ENCODE measurements around the gene SLC35G3. TPM values are rescaled to one million over a fixed set of nuclear protein-coding genes. Genes with fewer than 3 reads are reported as not detected.

The SLC35G3 gene
- total RNA-seq, 2 experiments from 2014 or later = not detected

DNA sequence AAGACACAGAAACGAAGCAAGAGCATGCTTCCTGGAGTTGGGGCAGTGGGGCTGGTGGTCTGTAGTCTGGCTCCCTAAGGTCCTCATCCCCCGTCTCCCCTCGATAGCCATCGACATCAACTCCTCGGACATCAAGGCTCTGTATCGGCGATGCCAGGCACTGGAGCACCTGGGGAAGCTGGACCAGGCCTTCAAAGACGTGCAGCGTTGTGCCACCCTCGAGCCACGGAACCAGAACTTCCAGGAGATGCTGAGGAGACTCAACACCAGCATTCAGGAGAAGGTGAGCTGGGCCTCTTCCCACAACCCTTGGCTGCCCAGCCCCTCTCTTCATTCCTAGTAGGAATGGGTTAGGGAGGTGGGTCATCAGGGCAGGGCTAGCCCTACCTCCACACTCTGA is 44.3 kb downstream of the SLC35G3 start:
- ChIA-PET POLR2A (interaction anchor here (0.8 kb wide), 1 partner anchor 8 kb away, joined by 3 read pairs; the partner anchor contains the start of gene NLE1), CTCF (no interaction called here)
- intact Hi-C loops (cut with DNase I, micrococcal nuclease) = no loop called here
- Mint-ChIP-seq H3K4me3 (no peak overlapping the region), H3K27ac (no peak overlapping the region), H3K27me3 (no peaks in the 10 kb centered on the region), H3K36me3 (ENCODE audit: low read depth) (no peaks in the 10 kb centered on the region), H3K4me1 (ENCODE audit: low read depth) (no peaks in the 10 kb centered on the region), H3K9me3 (no peaks in the 10 kb centered on the region)
- no peak overlapping the region for H3K27ac ChIP-seq (ENCODE audit: low read depth in 1 of 2, low read length in 2 of 2)
- H3K9me3 ChIP-seq (ENCODE audit: control insufficient read depth in 1 of 2, insufficient read depth in 1 of 2, low read length in 2 of 2) = no peaks in the 10 kb centered on the region
- H3K4me1 ChIP-seq (ENCODE audit: insufficient read depth, low read length) = no peaks in the 10 kb centered on the region
- no peaks in the 10 kb centered on the region for H3K27me3 ChIP-seq (ENCODE audit: control insufficient read depth in 1 of 2, insufficient read depth in 2 of 2, low read length in 2 of 2)
- H3K36me3 ChIP-seq (ENCODE audit: insufficient read depth, low read length) = no peaks in the 10 kb centered on the region
- no peak overlapping the region for H3K4me3 ChIP-seq (ENCODE audit: low read length)
- no peak for ATAC-seq (ENCODE audit: poor library complexity)
- TF ChIP-seq, protein P1, sequence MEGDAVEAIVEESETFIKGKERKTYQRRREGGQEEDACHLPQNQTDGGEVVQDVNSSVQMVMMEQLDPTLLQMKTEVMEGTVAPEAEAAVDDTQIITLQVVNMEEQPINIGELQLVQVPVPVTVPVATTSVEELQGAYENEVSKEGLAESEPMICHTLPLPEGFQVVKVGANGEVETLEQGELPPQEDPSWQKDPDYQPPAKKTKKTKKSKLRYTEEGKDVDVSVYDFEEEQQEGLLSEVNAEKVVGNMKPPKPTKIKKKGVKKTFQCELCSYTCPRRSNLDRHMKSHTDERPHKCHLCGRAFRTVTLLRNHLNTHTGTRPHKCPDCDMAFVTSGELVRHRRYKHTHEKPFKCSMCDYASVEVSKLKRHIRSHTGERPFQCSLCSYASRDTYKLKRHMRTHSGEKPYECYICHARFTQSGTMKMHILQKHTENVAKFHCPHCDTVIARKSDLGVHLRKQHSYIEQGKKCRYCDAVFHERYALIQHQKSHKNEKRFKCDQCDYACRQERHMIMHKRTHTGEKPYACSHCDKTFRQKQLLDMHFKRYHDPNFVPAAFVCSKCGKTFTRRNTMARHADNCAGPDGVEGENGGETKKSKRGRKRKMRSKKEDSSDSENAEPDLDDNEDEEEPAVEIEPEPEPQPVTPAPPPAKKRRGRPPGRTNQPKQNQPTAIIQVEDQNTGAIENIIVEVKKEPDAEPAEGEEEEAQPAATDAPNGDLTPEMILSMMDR (IDR thresholded peaks at IDR 0.05) = no peak
- DNase-seq = no peak

DNA sequence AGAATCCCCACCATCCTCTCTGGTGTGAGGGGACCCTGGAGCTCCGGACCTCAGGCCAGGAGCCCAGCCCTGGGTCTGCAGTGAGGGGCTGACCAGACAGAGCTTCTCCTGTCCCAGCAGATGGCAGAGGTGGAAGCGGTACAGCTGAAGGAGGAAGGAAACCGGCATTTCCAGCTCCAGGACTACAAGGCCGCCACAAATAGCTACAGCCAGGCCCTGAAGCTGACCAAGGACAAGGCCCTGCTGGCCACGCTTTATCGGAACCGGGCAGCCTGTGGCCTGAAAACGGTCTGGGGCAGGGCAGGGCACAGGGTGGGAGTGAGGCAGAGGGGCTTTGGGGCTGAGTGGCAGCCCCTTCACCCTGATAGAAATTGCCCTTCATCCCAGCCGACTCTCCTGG is 46.0 kb downstream of the SLC35G3 start:
- no peaks in the 10 kb centered on the region for H3K36me3 ChIP-seq (ENCODE audit: insufficient read depth, low read length)
- Mint-ChIP-seq H3K4me3 (no peak overlapping the region), H3K27me3 (no peaks in the 10 kb centered on the region), H3K9me3 (no peaks in the 10 kb centered on the region), H3K27ac (no peak overlapping the region), H3K36me3 (ENCODE audit: low read depth) (no peaks in the 10 kb centered on the region), H3K4me1 (ENCODE audit: low read depth) (peaks cover 7% of the 10 kb centered on the region)
- no peaks in the 10 kb centered on the region for H3K9me3 ChIP-seq (ENCODE audit: control insufficient read depth in 1 of 2, insufficient read depth in 1 of 2, low read length in 2 of 2)
- CTCF ChIA-PET = no interaction called here
- DNase-seq = no peak
- TF ChIP-seq, protein P1 (IDR thresholded peaks at IDR 0.05) = no peak
- no peaks in the 10 kb centered on the region for H3K4me1 ChIP-seq (ENCODE audit: insufficient read depth, low read length)
- H3K27me3 ChIP-seq (ENCODE audit: control insufficient read depth in 1 of 2, insufficient read depth in 2 of 2, low read length in 2 of 2) = no peaks in the 10 kb centered on the region
- POLR2A ChIA-PET = no interaction called here
- no peak overlapping the region for H3K27ac ChIP-seq (ENCODE audit: low read depth in 1 of 2, low read length in 2 of 2)
- intact Hi-C loops (cut with DNase I, micrococcal nuclease) = no loop called here
- ATAC-seq (ENCODE audit: poor library complexity) = no peak
- no peak overlapping the region for H3K4me3 ChIP-seq (ENCODE audit: low read length)

DNA sequence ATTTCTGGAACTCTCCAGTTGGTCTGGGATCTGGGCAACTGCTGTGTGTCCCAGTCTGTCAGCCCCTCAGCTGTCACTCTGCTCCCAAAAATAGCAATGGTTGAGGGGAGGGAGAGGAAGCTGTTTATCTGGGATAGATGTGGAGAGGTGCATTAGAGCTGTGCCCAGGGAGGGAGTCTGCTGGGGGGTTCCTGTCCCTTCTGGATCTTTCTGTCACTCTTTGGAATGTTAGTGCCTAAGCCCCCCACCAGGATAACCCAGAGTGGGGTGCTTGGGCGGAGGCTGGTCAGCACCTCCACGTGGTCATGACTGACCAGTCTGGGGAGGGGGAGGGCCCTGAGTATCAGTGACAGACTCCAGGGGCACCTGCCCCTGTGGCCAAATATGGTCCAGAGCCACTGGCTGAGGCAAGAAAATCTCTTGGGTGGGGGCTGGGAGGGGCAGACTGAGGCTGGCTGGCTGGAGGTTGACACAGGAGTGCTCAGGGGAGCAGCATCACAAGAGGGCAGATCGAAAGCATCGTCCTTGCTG is 46.8 kb downstream of the SLC35G3 start, which contains the start of gene UNC45B:
Gene UNC45B (plus strand): TSS at position 443 of the 531 bp plus-strand sequence. CDS start 447 bp downstream, outside the sequence.
- ATAC-seq (ENCODE audit: poor library complexity) = no peak
- Mint-ChIP-seq H3K9me3 (no peaks in the 10 kb centered on the region), H3K4me3 (no peak within 1 kb of the TSS), H3K36me3 (ENCODE audit: low read depth) (no peaks in the 10 kb centered on the region), H3K27ac (no peak within 1 kb of the TSS), H3K4me1 (ENCODE audit: low read depth) (peaks cover 8% of the 10 kb centered on the region), H3K27me3 (no peaks in the 10 kb centered on the region)
- H3K27me3 ChIP-seq (ENCODE audit: control insufficient read depth in 1 of 2, insufficient read depth in 2 of 2, low read length in 2 of 2) = no peaks in the 10 kb centered on the region
- H3K27ac ChIP-seq (ENCODE audit: low read depth in 1 of 2, low read length in 2 of 2) = no peak within 1 kb of the TSS
- ChIA-PET CTCF (no interaction called here), POLR2A (interaction anchor here (0.6 kb wide), 1 partner anchor 50 kb away, joined by 4 read pairs; no protein-coding TSS in a partner anchor)
- H3K9me3 ChIP-seq (ENCODE audit: control insufficient read depth in 1 of 2, insufficient read depth in 1 of 2, low read length in 2 of 2) = no peaks in the 10 kb centered on the region
- peaks cover 2% of the 10 kb centered on the region for H3K4me1 ChIP-seq (ENCODE audit: insufficient read depth, low read length)
- intact Hi-C loops (cut with DNase I, micrococcal nuclease) = no loop called here
- TF ChIP-seq, protein P1 (IDR thresholded peaks at IDR 0.05) = no peak
- H3K36me3 ChIP-seq (ENCODE audit: insufficient read depth, low read length) = no peaks in the 10 kb centered on the region
- H3K4me3 ChIP-seq (ENCODE audit: low read length) = no peak within 1 kb of the TSS
- DNase-seq = no peak

Measured in CD4-positive, alpha-beta T cell (primary cell).